ENCODE data around the gene CFAP70. TPM values are rescaled to one million over a fixed set of nuclear protein-coding genes. Genes with fewer than 3 reads are reported as not detected.
"Not testable (repeated sequence)": the region's sequence is repeated elsewhere in the genome, so short reads cannot be mapped to it uniquely, and the experiment has no call there.

CFAP70 gene
- total and polyA plus RNA-seq, 8 donors: 1.3 to 28.8 (median 3.0) TPM

DNA sequence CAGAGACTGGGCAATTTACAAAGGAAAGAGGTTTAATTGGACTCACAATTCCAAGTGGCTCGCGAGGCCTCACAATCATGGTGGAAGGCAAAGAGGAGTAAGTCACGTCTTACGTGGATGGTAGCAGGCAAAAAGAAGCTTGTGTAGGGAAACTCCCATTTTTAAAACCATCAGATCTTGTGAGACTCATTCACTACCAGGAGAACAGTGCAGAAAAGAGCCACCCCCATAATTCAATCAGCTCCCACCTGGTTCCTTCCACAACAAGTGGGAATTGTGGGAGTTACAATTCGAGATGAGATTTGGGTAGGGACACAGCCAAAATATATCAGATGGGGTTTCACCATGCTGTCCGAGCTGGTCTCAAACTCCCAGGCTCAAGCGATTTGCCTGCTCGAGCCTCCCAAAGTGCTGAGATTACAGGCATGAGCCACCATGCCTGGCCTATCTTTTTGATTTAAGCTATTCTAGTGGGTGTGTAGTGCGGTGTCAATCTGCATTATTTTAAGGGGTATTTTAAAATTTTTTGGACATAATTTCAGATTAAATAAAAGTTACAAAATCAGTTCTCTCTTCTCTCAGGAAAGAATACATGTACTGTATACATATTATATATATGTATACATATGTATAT is 97.2 kb downstream of the CFAP70 start:
- FAIRE-seq (no peak), ATAC-seq (no peak), DNase-seq (no peak)
- TF ChIP-seq, protein P1, sequence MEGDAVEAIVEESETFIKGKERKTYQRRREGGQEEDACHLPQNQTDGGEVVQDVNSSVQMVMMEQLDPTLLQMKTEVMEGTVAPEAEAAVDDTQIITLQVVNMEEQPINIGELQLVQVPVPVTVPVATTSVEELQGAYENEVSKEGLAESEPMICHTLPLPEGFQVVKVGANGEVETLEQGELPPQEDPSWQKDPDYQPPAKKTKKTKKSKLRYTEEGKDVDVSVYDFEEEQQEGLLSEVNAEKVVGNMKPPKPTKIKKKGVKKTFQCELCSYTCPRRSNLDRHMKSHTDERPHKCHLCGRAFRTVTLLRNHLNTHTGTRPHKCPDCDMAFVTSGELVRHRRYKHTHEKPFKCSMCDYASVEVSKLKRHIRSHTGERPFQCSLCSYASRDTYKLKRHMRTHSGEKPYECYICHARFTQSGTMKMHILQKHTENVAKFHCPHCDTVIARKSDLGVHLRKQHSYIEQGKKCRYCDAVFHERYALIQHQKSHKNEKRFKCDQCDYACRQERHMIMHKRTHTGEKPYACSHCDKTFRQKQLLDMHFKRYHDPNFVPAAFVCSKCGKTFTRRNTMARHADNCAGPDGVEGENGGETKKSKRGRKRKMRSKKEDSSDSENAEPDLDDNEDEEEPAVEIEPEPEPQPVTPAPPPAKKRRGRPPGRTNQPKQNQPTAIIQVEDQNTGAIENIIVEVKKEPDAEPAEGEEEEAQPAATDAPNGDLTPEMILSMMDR (IDR thresholded peaks at IDR 0.05): no peak
- Histone ChIP-seq H3K4me3 (no peak overlapping the region), H3K27me3 (no peaks in the 10 kb centered on the region), H3K9me3 (no peaks in the 10 kb centered on the region), H3K36me3 (no peaks in the 10 kb centered on the region), H3K27ac (no peak overlapping the region), H3K4me1 (no peaks in the 10 kb centered on the region)
- WGBS, 2 donors: 84 to 93% methylated on average over 9 of the region's 9 CpGs
- intact Hi-C loops (cut with DNase I): no loop called here

DNA sequence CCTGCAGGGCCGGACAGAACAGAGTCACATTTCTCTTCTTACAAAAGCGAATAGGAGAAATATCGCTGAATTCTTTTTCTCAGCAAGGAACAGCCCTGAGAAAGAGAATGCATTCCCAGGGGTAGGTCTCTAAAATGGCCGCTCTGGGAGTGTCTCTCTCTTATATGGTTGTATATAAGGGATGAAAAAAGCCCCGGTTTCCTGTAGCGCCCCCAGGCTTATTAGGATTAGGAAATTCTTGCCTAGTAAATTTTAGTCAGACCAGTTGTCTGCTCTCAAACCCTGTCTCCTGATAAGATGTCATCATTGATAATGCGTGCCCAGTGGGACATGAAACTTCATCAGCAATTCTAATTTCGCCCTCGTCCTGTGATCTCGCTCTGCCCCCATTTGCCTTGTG is 100.1 kb downstream of the CFAP70 start:
- FAIRE-seq; DNase-seq; H3K9me3 ChIP-seq; H3K4me1 ChIP-seq; H3K27ac ChIP-seq; H3K27me3 ChIP-seq; H3K36me3 ChIP-seq; H3K4me3 ChIP-seq; intact Hi-C loops (cut with DNase I); ATAC-seq: not testable (repeated sequence)
- WGBS, 2 donors: 96 to 97% methylated on average over 10 of the region's 10 CpGs

DNA sequence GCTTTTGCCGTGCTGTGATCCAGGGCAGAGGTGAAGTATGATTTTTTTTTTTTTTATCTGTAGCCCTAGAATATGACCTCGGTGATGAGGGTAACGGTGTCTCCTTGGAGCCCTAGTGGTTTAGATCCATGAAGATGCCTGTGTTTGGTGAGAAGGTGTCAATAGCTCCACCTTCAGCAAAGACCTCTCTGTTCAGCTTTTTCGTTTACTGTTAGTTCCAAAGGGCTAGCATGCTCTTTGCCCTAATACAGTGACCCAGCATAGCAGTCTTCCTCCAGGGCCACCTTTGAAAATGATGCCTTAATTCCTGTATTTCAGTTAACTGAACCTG is 105.5 kb downstream of the CFAP70 start:
- H3K27me3 ChIP-seq: no peaks in the 10 kb centered on the region
- peak overlapping the region; percentile 58 to 98 (median 79) for H3K4me3 ChIP-seq
- ATAC-seq (peak in 2 of 4 donors; percentile 0 to 4), FAIRE-seq (no peak), DNase-seq (no peak)
- H3K4me1 ChIP-seq: peaks cover 0 to 16% (median 10%) of the 10 kb centered on the region in 3 donors
- no peaks in the 10 kb centered on the region for H3K9me3 ChIP-seq
- 0% methylated on average over 4 of the region's 4 CpGs for WGBS, 2 donors
- intact Hi-C loops (cut with DNase I): no loop called here
- peak overlapping the region in 2 of 4 donors; percentile 53 to 86 for H3K27ac ChIP-seq
- H3K36me3 ChIP-seq: no peaks in the 10 kb centered on the region
- TF ChIP-seq, protein P1 (IDR thresholded peaks at IDR 0.05): no peak

DNA sequence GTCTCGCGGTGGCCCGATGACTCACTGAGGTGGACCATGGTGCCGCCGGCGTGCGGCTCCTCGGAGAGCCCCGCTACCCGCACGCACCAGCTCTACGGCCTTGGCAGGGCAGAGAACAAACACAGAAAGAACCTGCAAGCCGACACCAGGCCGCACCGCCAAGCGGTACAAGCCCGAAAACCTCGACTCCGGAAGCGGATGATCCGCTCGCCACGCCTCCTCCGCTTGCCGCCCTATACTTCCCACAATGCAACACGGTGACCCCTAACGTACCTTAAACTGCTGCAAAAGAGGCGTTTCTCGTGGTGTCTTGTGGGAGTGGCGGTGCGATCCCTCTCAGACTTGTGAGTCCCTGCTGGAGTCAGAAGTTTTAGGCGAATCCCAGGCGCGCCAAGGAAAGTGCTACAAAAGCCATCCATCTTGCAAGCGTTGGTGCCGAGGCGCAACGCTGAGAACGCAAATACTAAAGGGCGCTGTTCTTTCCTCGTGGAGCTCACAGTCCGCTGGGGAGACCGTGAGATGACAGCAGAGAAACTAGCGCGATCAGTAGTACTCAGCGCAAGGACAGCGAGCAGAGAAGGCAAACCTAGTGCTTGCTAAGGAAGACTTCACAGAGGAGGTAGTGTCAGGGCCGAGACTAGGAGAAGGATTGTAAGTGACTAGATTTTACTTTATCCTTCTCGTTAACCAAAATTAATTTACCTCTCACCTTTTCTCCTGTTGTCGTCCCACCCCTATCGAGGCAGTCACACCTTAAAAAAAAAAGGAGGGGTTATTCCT is 106.0 kb downstream of the CFAP70 start, which contains the start of gene MRPS16:
Gene MRPS16, minus strand, starts transcription at position 200 of the 780 bp plus-strand sequence. Its CDS starts 162 bp downstream, at position 38.
- FAIRE-seq (peak; percentile 64), DNase-seq (peak; percentile 88 to 95 (median 93)), ATAC-seq (peak; percentile 97 to 99 (median 98))
- no peaks in the 10 kb centered on the region for H3K9me3 ChIP-seq
- H3K27ac ChIP-seq: peak within 1 kb of the TSS; percentile 53 to 86 (median 82)
- H3K27me3 ChIP-seq: no peaks in the 10 kb centered on the region
- 0% methylated on average over 51 of the region's 51 CpGs for WGBS, 2 donors
- H3K4me1 ChIP-seq: peaks cover 0 to 21% (median 10%) of the 10 kb centered on the region in 3 donors
- intact Hi-C loops (cut with DNase I): no loop called here
- peak within 1 kb of the TSS; percentile 58 to 98 (median 79) for H3K4me3 ChIP-seq
- H3K36me3 ChIP-seq: no peaks in the 10 kb centered on the region
- TF ChIP-seq, protein P1 (IDR thresholded peaks at IDR 0.05): no peak

DNA sequence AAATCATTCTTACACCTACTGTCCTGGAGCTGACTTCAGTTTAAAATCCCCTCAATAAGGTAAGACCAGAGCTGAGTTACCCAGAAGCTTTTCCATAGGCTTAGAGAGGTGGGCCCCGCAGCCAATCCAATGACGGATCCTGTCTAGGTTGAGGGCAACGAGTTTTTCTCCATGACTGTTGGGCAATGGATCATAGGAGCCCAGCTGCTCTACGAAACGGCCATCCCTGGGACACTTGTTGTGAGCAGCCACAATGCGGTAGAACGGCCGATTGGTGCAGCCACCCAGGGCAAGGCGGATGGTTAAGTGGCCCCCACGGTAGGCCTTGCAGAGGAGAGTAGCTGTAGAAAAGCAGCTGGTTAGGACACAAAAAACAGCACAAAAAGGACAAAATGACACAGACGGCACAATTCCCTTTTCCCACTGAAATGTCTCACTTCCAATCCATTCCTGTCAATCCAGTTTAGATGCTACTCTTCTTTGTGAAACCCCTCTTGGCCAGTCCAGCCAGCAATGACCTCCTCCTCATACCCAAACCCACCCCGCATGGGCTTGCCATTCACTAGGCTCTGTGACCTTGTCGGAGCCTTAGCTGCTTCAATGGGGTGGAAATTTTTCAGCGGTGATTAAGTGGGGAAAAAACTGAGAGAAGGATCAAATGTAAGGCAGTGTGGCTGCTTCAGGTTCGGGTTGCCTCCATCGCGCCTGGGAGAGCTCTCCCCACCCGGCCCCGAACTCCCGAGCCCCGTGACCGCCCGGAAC is 106.8 kb downstream of the CFAP70 start:
- DNase-seq (peak in 1 of 6 donors; percentile 39), ATAC-seq (peak in 1 of 4 donors; percentile 2), FAIRE-seq (no peak)
- intact Hi-C loops (cut with DNase I): no loop called here
- H3K4me3 ChIP-seq: peak overlapping the region; percentile 58 to 98 (median 79)
- no peaks in the 10 kb centered on the region for H3K27me3 ChIP-seq
- TF ChIP-seq, protein P1 (IDR thresholded peaks at IDR 0.05): no peak
- peaks cover 0 to 22% (median 10%) of the 10 kb centered on the region in 3 donors for H3K4me1 ChIP-seq
- no peaks in the 10 kb centered on the region for H3K36me3 ChIP-seq
- WGBS, 2 donors: 7 to 10% methylated on average over 23 of the region's 23 CpGs
- H3K27ac ChIP-seq: peak overlapping the region; percentile 53 to 86 (median 82)
- H3K9me3 ChIP-seq: no peaks in the 10 kb centered on the region

Data from pancreas (tissue), 10 donors.